HG03064 (cell line): ENCODE results near the gene SCGB1C1.
"Not testable (repeated sequence)": the region's sequence is repeated elsewhere in the genome, so short reads cannot be mapped to it uniquely, and the experiment has no call there.

Source experiments
- ATAC-seq: cut with Tn5 transposase; IDR thresholded peaks from one replicate; pipeline ENCODE4 v1.9.1; 2021; ENCODE audit warnings: low read depth; ENCODE audit not compliant: unreplicated experiment

SCGB1C1 gene

GRCh38 chr11:216081-216974 lies 23.4 kb downstream of the SCGB1C1 start:
- ATAC-seq: no peak

GRCh38 chr11:217704-218103 lies 24.8 kb downstream of the SCGB1C1 start:
- ATAC-seq: no peak

DNA sequence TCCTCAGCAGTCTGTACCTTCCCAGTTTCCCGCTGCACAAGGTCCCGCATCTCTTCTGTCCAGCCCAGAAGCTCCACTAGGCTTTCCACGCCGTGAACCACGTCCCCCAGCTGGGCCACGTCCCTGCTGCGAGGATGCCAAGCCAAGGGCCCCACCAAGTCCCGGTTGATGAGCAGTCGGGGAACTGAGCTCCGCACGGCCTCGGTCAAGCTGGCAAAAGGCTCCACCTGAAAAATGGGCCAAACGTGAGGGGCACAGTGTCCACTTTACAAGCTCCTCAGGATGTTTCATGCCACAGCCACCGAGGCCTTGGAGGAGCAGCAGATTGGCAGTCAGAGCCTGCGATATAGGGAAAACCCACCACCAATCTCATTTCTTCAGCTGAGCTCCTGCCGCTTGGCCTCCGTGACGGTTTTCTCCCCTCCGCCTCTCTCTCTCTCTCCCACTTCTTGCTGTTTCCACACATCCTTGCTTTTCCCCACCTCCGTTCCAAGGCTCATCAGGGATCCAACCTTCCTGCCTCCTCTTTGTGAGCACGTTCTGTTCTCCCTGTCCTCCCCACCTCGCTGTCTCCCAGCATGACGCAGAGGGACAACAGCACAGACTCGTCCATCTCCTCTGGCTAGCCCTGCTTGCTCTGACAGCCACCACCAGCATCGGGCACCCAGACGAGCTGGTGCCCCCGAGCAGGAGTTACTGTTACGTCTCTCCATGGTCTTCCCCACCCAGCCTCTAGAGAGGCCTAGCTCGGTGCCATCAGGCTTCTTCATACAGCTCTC lies 26.1 kb downstream of the SCGB1C1 start:
- ATAC-seq: no peak

- ATAC-seq: not testable (repeated sequence)
These were observed 27.9 kb downstream of the SCGB1C1 start for GRCh38 chr11:220641-221215.

DNA sequence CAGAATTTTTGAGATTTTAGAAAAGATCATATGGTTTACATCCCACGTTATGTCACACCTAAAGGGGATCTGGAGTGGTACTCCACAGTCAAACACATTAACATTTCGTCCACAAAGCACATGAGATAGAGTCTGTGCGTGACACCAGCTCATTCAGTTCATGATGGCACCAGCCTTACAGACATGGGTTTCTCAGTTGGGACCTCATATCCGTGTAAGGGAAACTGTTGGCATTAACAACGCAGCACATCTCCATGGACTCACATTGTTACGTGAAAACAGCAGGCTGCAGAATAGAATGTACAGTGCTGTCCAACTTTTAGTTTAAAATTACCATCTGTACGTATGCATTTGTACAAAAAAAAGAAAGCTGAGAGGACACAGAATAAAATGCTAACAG lies 28.7 kb downstream of the SCGB1C1 start:
- ATAC-seq: no peak

DNA sequence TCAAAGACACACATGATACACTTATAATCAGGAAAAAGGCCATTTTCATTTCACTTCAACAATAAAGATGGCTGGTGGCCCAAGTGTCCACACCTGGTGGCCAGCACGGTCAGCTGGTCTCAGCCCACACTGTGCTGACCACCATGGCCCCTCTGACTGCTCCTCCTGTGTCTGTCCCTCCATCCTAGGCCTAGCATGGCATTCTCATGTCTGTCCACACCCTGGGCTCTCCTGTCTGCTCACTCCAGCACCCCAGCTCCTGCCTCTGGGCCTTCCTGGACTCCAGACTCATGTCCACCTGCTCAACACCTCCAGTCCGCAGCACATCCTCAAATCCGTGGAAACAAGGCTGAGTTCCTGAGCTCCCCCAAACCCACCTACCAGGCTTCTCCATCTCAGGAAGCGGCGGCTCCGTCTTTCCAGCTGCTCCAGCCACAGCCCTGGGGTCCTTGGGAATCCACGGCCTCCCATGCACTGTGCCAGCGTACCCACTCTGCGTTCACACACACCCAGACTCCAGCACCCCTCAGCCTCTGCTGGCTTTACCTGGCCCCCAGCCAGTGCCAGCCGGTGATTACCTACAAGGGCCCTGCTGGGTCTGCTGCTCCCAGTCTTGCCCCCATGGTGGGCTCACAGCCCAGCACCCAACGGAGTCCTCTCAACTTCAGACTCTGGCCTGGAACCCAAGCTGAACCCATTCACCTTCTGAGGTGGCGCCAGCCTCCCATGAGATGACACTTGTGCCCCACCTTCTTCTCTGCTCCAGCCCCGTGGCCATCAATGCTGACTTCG lies 29.3 kb downstream of the SCGB1C1 start:
- ATAC-seq: no peak

DNA sequence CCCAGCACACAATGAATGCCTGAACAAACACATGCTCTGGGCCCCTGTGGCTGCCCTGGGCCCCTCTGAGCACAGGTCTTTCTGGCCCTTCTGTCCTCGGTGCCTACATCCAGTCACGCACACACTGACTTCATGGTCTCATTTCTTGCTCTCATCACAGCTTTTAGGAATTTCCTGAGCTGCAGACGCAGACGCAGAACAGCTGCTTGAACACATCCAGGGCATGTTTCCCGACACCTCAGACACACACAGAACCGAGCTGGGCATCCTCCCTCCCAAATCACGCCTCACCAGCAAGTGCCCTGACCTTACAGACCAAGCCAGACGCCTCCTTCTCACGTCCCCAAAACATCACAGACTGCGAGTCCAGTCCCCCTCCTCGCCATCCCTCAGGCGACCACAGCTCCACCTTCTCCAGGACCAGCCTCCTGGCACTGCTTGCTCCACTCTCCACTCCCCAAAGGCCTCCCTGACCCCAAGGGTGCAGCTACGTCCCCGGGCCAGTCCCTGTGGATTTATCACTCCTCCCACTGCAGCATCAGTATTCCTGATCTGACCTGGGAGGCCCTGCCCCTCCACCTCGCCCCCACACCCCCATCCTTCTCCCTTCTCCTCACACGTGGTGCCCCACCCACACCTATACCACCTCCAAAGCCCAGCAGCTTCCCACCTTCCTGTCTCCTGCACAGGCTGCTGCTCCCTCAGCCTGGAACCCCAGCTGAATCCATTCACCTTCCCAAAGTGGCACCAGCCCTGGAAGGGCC lies 30.3 kb downstream of the SCGB1C1 start:
- no peak for ATAC-seq

GRCh38 chr11:223884-224283 lies 31.0 kb downstream of the SCGB1C1 start:
- ATAC-seq: no peak

DNA sequence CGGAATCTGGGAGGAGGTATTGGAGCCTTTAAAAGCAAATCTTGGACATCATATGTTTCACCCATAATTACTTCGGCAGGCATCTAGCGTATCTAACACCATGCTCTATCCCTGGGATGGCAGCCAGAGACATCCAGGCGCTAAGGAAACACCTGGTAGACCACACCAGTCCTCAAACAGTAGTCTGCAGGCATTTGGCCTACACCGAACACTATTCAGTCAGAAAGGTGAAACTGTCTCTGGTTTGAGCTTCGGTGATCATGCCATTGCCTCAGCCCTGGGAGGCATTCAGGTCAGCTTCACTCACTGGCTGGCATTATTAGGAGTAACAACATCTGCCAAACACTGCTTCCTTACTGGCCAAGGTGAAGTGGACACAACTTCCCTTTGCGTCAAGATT lies 31.5 kb downstream of the SCGB1C1 start:
- ATAC-seq: no peak

DNA sequence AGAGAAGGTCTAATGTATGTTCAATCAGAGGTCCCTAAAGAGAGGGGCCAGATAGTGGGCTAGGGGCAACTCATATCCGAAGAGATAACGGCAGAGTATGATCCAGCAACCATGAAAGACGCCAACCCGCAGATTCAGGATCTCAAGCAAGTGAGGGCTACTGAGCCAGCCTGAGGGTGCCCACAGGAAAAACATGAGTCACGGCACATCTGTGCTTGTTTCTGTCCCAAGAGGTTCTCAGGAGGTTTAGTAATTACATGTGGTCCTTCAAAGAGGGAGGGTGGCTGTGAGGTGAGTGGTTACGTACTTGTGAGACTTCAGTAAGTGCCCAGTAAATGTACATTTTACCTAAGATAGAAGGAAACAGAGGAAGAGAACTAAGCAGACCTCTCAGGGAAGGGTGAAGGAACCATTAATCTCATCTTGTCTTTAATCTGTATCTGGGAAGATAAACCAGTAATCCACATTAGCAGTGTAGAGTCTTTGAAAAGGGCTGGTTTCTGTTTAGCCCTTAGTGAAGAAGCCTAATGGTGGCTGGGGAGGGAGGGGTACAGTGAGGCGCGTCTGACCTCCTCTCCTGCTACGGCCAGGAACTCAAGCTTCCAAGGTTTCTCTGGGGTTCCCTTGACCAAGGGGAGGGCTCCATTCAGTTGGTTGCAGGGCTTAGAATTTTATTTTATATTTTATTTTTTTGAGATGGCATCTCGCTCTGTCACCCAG lies 33.0 kb downstream of the SCGB1C1 start:
- no peak for ATAC-seq

- ATAC-seq: no peak
These were observed 35.0 kb downstream of the SCGB1C1 start for GRCh38 chr11:227824-228379.

DNA sequence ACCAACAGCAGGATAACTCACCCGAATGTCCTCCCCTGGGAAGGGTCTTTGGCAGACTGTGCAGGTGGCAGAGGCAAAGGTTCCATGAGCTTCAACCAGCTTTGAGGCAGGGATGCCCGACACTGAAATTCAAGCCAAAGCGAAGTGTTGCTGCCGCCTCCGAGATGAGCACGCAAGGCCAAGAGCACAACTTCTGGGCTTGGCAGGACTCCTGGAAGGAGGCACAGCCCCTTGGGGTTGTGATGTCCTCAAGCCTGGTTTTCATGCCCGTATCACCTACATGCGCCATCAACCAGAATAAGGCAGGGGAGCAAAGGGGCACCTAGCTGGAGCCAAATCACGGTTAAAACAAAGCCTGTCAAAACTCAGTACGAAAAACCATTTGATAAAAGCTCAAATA lies 37.6 kb downstream of the SCGB1C1 start:
- ATAC-seq: no peak

GRCh38 chr11:232783-233565 lies 40.1 kb downstream of the SCGB1C1 start:
- no peak for ATAC-seq

DNA sequence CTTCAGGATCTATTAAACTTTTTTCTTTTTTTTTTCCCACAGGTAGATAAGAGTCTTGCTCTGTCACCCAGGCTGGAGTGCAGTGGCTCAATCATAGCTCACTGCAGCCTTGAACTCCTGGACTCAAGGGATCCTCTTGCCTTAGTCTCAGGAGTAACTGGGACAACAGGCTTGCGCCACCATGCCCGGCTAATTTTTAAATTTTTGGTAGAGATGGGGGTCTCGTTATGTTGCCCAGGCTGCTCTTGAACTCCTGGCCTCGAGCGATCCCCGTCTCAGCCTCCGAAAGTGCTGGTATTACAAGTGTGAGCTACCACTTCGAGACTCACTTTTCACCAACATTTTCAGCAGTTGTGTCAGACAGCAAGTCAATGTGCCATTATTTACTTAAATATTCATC lies 42.3 kb downstream of the SCGB1C1 start:
- ATAC-seq: no peak

- ATAC-seq: no peak
These were observed 42.7 kb downstream of the SCGB1C1 start for GRCh38 chr11:235609-235996.

GRCh38 chr11:235997-236773 lies 43.3 kb downstream of the SCGB1C1 start, which contains the start of gene SIRT3:
Gene SIRT3 (minus strand): TSS chr11:236342. CDS start chr11:236328, 14 bp downstream.
- peak; percentile 73 for ATAC-seq
